Stimulated activated CD8-positive, alpha-beta memory T cell treated with anti-CD3 and anti-CD28 coated beads, Interleukin-15, amount 100 ng/mL, for 1 hour (primary cell): Measurements from ENCODE around the gene TADA1.

Experiments used
- DNase-seq: peaks from one replicate; pipeline ENCODE4 v3.0.0-alpha.2; 2020; ENCODE audit warnings: low read depth

TADA1 gene, protein sequence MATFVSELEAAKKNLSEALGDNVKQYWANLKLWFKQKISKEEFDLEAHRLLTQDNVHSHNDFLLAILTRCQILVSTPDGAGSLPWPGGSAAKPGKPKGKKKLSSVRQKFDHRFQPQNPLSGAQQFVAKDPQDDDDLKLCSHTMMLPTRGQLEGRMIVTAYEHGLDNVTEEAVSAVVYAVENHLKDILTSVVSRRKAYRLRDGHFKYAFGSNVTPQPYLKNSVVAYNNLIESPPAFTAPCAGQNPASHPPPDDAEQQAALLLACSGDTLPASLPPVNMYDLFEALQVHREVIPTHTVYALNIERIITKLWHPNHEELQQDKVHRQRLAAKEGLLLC

DNA sequence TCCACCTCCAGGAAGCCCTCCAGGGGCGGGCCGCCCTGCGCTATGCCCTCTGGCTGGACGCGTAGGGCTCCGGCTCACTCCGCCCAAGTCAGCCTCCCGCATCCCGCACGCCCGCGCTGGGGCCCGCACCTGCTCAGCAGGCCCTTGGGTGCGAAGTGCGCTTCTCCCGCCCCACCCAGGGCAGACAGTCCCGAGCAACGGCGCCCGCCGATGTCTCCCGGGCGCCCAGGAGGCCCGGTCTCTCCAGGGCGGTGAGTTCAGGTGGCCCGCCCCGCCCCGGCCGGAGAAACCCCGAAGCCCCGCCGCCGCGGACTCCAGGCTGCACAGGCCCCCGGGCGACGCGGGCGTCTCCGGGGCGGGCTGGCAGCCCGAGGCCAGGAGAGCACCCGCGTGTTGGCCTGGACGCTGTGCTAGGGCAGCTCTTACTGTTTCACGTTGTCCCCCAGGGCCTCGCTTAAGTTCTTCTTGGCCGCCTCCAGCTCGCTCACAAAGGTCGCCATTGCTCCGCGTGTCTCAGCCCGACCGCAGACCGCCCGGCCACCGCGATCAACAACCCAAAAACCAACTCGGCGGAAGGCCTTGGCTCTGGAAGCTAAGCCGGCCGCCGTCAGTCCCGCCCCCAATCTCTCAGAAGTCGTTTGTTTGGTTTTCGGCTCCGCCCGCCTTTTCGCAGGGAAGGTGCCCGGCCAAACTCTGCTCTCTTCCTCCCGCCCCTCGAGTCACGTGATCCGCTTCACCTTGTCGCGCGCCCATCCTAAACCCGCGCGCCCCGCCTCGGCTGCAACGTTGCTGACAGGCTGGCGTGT is at the start of gene TADA1:
TSS of gene TADA1 (minus strand) at position 531 of the 806 bp plus-strand sequence. CDS start at position 500, 31 bp downstream.
- DNase-seq, result peak; percentile 97

GRCh38 chr1:166924823-166925541 is 48.9 kb upstream of the TADA1 start:
- DNase-seq, result no peak

- DNase-seq, result no peak
These were observed 44.8 kb upstream of the TADA1 start for GRCh38 chr1:166920561-166921475.

DNA sequence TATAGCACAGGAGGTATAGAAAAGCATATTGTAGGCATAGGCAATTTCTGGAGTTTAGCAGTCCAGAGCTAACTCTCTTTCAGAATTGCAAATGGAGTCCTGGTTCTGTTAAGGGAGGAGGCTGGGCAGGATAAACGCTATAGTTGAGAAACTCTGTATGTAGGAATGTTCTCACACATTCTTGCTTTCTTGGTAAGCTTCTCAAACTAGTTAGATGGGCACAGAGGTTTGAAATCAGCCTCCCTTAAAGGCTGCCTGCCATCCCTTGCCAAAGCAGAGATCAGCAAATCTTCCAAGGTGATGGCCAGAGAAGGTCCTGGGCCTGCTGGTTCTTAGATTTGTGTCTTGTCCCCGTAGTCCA is 42.9 kb upstream of the TADA1 start:
- no peak for DNase-seq

GRCh38 chr1:166918088-166918955 is 42.3 kb upstream of the TADA1 start:
- no peak for DNase-seq

DNA sequence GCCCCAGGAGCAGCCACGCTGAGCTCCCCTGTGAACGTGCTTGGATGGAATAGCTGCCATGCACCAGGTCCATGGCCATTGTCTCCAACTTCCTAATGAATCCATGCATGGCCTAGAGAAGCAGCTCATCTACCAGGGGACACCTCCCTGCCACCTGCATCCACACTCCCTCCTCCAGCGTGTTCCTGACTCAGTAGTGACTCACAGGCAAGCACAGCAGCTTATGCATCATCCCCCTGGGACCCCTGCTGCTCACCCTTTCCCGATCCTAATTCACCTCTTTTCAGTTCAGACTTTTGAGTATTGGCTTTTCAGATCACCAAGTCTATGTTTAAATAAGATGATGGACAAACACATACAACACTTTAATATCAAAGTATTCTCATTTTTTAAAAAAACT is 39.9 kb upstream of the TADA1 start:
- DNase-seq, result no peak

- DNase-seq, result no peak
These were observed 39.0 kb upstream of the TADA1 start for GRCh38 chr1:166915042-166915441.

GRCh38 chr1:166914111-166914510 is 38.0 kb upstream of the TADA1 start:
- no peak for DNase-seq

DNA sequence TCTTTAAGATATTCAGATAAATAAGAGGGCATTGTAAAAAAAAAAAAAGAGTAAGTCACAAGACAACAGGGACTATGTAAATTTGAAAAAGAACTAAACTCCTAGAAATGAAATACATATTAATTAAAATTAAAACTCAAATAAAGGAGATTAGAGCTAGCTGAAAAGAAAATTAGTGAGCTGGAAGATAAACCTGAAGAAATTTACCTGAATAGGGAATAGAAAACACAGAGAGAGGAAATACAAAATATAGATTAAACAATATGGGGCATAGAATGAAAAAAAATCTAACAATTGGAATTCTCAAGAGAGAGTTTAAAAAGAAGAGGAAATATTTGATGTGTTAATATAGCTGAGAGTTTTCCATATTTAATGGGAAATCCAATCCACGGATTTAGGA is 35.6 kb upstream of the TADA1 start:
- DNase-seq, result no peak

GRCh38 chr1:166910396-166910994 is 34.4 kb upstream of the TADA1 start:
- DNase-seq, result peak; percentile 48

GRCh38 chr1:166908942-166909341 is 32.9 kb upstream of the TADA1 start:
- no peak for DNase-seq

GRCh38 chr1:166907763-166908162 is 31.7 kb upstream of the TADA1 start:
- DNase-seq, result no peak

GRCh38 chr1:166907051-166907450 is 31.0 kb upstream of the TADA1 start:
- no peak for DNase-seq

- no peak for DNase-seq
These were observed 30.6 kb upstream of the TADA1 start for GRCh38 chr1:166906647-166907046.

- DNase-seq, result no peak
These were observed 29.8 kb upstream of the TADA1 start for GRCh38 chr1:166905900-166906299.

GRCh38 chr1:166905136-166905535 is 29.1 kb upstream of the TADA1 start:
- no peak for DNase-seq

GRCh38 chr1:166903232-166903631 is 27.2 kb upstream of the TADA1 start:
- no peak for DNase-seq

DNA sequence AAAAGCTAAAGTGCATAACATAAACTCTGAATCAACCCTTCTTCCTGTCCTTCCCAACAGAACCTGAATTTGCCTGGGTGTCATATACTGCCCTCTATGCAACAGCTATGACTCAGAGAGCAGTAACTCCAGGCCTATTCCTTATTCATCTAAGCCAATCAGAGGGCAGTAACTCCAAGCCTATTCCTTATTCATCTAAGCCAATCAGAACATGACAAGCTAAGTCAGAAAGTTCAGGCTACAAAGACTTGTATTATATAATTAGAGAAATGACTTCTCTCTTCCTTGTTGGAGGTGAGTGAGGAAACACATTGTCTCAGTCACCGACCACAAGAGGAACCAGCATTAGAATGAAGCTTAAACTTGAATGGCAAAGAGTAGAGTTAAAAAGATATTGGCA is 26.2 kb upstream of the TADA1 start:
- no peak for DNase-seq

- DNase-seq, result no peak
These were observed 24.9 kb upstream of the TADA1 start for GRCh38 chr1:166900987-166901386.

DNA sequence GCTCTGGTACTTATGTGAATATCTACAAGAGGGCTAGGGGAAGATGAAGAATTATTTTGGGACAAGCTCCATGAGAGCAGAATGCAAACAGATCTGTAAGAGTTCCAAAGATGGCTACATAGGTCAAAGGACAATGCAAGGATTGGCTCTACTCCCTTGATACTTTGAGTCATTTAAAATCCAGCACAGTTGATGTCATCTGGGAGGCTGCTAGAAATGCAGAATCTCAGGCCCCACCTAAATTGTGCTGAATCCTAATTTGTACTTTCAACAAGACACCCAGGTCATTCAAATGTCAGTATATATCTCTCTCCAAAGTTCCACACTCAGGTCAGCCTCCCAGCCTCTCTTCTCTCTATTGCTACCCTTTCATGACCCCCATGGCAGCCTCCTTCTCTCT is 23.7 kb upstream of the TADA1 start:
- DNase-seq, result no peak
